Measurements from ENCODE around the gene KPNA6. TPM values are rescaled to one million over a fixed set of nuclear protein-coding genes. Genes with fewer than 3 reads are reported as not detected.

KPNA6 gene
- total and polyA plus RNA-seq, 9 of the 15 experiments (the other 6 are each of a cell fraction or from before 2014, with no cell fraction given), result 20.1 to 54.6 (median 32.2) TPM

- Histone ChIP-seq H3K9me3 (replicated peaks; ENCODE audit: control insufficient read depth, insufficient read depth, low read depth, low read length) (no peaks in the 10 kb centered on the region), H3K27me3 (ENCODE audit: control insufficient read depth in 2 of 2, insufficient read depth in 2 of 2, low read length in 2 of 2) (no peaks in the 10 kb centered on the region), H2AFZ (ENCODE audit: low read depth, low read length) (no peak overlapping the region), H3K27ac (ENCODE audit: extremely low read depth, low read depth, low read length) (no peak overlapping the region), H3K4me3 (no peak overlapping the region), H4K20me1 (replicated peaks; ENCODE audit: control insufficient read depth, insufficient read depth, low read length) (peaks cover 23% of the 10 kb centered on the region), H3K36me3 (ENCODE audit: control insufficient read depth, insufficient read depth, low read length) (peaks cover 9% of the 10 kb centered on the region; the same call in 1 of the 3 replicates), H3K4me1 (replicated peaks in 1 of 2; ENCODE audit: control insufficient read depth in 2 of 2, insufficient read depth in 2 of 2, low read length in 2 of 2) (peaks cover 47% of the 10 kb centered on the region in 2 experiments), H3K4me2 (ENCODE audit: insufficient read depth, low read length) (no peak overlapping the region), H3K79me2 (ENCODE audit: control insufficient read depth, insufficient read depth, low read length) (peaks cover 94% of the 10 kb centered on the region), H3K9me1 (ENCODE audit: control insufficient read depth, insufficient read depth, low read length) (peaks cover 3% of the 10 kb centered on the region), H3K9ac (ENCODE audit: insufficient read depth in 1 of 2, low read depth in 2 of 2, low read length in 2 of 2) (no peak overlapping the region)
- in situ Hi-C loops (cut with MboI) (no loop called here), intact Hi-C loops (cut with micrococcal nuclease) (no loop called here)
- no TSS peak for BruUV-seq (replicated peaks)
- ATAC-seq, result no peak
- ChIA-PET POLR2A (interaction anchor here (0.7 to 12.5 kb wide), 2 partner anchors 9 to 18 kb away, joined by 3 to 209 read pairs; partner anchors contain the start of gene KPNA6), CTCF (ENCODE audit: low intra/inter-chr PET ratio) (no interaction called here)
- WGBS (ENCODE audit: insufficient coverage, low coverage, missing lambda C conversion rate), result 29% methylated on average over 5 of the region's 5 CpGs
- FAIRE-seq, result no peak
- no peak for DNase-seq (ENCODE audit: extremely low read depth in 1 of 4, low spot score in 3 of 4)
- no peak for TF ChIP-seq CREB5 (CRISPR knock-in tag; IDR thresholded peaks at IDR 0.05)
- TF ChIP-seq ZNF644 (tag; IDR thresholded peaks at IDR 0.05; ENCODE audit: low read depth), result no peak
- no peak for TF ChIP-seq KLF13 (tag; IDR thresholded peaks at IDR 0.05; ENCODE audit: borderline replicate concordance, low read depth)
- peak; percentile 65 for TF ChIP-seq MEIS2 (IDR thresholded peaks at IDR 0.05; ENCODE audit: partially characterized antibody)
- TF ChIP-seq ZNF780A (CRISPR knock-in tag; IDR thresholded peaks at IDR 0.05), result no peak
- TF ChIP-seq ZNF830 (CRISPR knock-in tag; IDR thresholded peaks at IDR 0.05), result no peak
- no peak for TF ChIP-seq ZNF586 (CRISPR knock-in tag; conservative IDR thresholded peaks at IDR 0.05)
- TF ChIP-seq YBX1 (IDR thresholded peaks at IDR 0.05), result no peak
- no peak for TF ChIP-seq ZHX1 (conservative IDR thresholded peaks at IDR 0.05; ENCODE audit: low read length)
- no peak for TF ChIP-seq BRF1 (IDR thresholded peaks at IDR 0.05; ENCODE audit: borderline replicate concordance, extremely low read depth, insufficient read length)
- TF ChIP-seq ZNF274 (IDR thresholded peaks at IDR 0.05; ENCODE audit: borderline replicate concordance, low read depth, low read length), result no peak
- no peak for TF ChIP-seq ZBTB5 (IDR thresholded peaks at IDR 0.05)
- no peak for TF ChIP-seq ETS2 (tag; IDR thresholded peaks at IDR 0.05; ENCODE audit: borderline replicate concordance, poor library complexity, severe bottlenecking)
- no peak for TF ChIP-seq ZNF436 (CRISPR knock-in tag; IDR thresholded peaks at IDR 0.05)
- TF ChIP-seq ATF7 (IDR thresholded peaks at IDR 0.05), result no peak
- TF ChIP-seq GTF2F1 (IDR thresholded peaks at IDR 0.05; ENCODE audit: low read depth, low read length), result no peak
- TF ChIP-seq SMARCA4 (IDR thresholded peaks at IDR 0.05), result 0 out of 2 replicates have a peak, but pooled peaks have one; percentile 31
- no peak for TF ChIP-seq NR2C1 (IDR thresholded peaks at IDR 0.05)
- TF ChIP-seq NR2C1 (tag; IDR thresholded peaks at IDR 0.05), result no peak
- TF ChIP-seq BRD9 (IDR thresholded peaks at IDR 0.05; ENCODE audit: low read depth, partially characterized antibody), result no peak
These were observed 14.3 kb downstream of the KPNA6 start for GRCh38 chr1:32122151-32122550.
